HEK293 (cell line): ENCODE measurements around the gene BEND4.

Experiments
- CTCF ChIA-PET: fragments of 350-600 bp; formaldehyde crosslinking; extraction: SDS; loops from one replicate; lab custom pipeline; 2021; ENCODE audit warnings: antibody characterized with exemption; lab: Yijun Ruan, JAX
- POLR2A ChIA-PET: fragments of 300-600 bp; formaldehyde crosslinking; extraction: SDS; loops from one replicate; lab custom pipeline; 2020; ENCODE audit warnings: antibody characterized with exemption, inconsistent platforms; lab: Yijun Ruan, JAX
- H3K27ac ChIP-seq: fragments of 200-500 bp; sonication (Bioruptor generic); 2 replicates; pipeline ENCODE4 v1.5.1; 2014; ENCODE audit warnings: low read depth, low read length, control low read depth, inconsistent platforms; ENCODE audit errors: extremely low read depth
- H3K36me3 ChIP-seq, 2 experiments: fragments of 200-500 bp in 1 of 2; sonication (Bioruptor generic) in 1 of 2; 1 replicate in 1 of 2; 2 replicates in 1 of 2; pipeline ENCODE4 v1.5.1; 2014 to 2017; ENCODE audit warnings: inconsistent platforms in 2 of 2, low read length in 2 of 2; ENCODE audit not compliant: control insufficient read depth in 2 of 2, insufficient read depth in 1 of 2
- H3K4me1 ChIP-seq: fragments of 200-500 bp; sonication (Bioruptor generic); 2 replicates; pipeline ENCODE4 v1.5.1; 2014; ENCODE audit warnings: mild to moderate bottlenecking, low read length, inconsistent platforms; ENCODE audit not compliant: control insufficient read depth, insufficient read depth
- H3K4me3 ChIP-seq: 2 replicates; pipeline ENCODE4 v1.5.1; 2011; ENCODE audit warnings: low read depth, mild to moderate bottlenecking, control low read depth, low read length, moderate library complexity
- H3K9me3 ChIP-seq: fragments of 200-500 bp; sonication (Bioruptor generic); 2 replicates; pipeline ENCODE4 v1.5.1; 2014; ENCODE audit warnings: low read depth, low read length, inconsistent platforms; ENCODE audit not compliant: control insufficient read depth, insufficient read depth
- EGR2 ChIP-seq: fragments of 450-650 bp; formaldehyde crosslinking; IDR thresholded peaks from 2 replicates; pipeline ENCODE4 v1.5.1; 2016; ENCODE audit warnings: low read depth, missing biosample characterization, missing genetic modification characterization
- KLF16 ChIP-seq: fragments of 450-650 bp; formaldehyde crosslinking; IDR thresholded peaks from 2 replicates; pipeline ENCODE4 v1.5.1; 2017; ENCODE audit warnings: missing biosample characterization, missing genetic modification characterization
- OVOL3 ChIP-seq: fragments of 450-650 bp; formaldehyde crosslinking; IDR thresholded peaks from 2 replicates; pipeline ENCODE4 v1.5.1; 2016; ENCODE audit warnings: missing biosample characterization, missing genetic modification characterization
- PRDM1 ChIP-seq: fragments of 450-650 bp; formaldehyde crosslinking; IDR thresholded peaks from 2 replicates; pipeline ENCODE4; 2016; ENCODE audit warnings: missing biosample characterization, missing genetic modification characterization
- SCRT2 ChIP-seq: fragments of 450-650 bp; formaldehyde crosslinking; IDR thresholded peaks from 2 replicates; pipeline ENCODE4 v1.5.1; 2016; ENCODE audit warnings: missing biosample characterization, missing genetic modification characterization
- SETDB1 ChIP-seq: IDR thresholded peaks from one replicate; pipeline ENCODE4 v1.6.1; 2017; ENCODE audit warnings: mild to moderate bottlenecking, low read length, moderate library complexity, mixed read lengths; ENCODE audit not compliant: insufficient read length
- TCF7L2 ChIP-seq: IDR thresholded peaks from 2 replicates; pipeline ENCODE4 v1.6.1; 2011; ENCODE audit warnings: low read depth, mild to moderate bottlenecking, inconsistent platforms, low read length, moderate library complexity, borderline replicate concordance
- ZBTB17 ChIP-seq: fragments of 450-650 bp; formaldehyde crosslinking; IDR thresholded peaks from 2 replicates; pipeline ENCODE4 v1.5.1; 2016; ENCODE audit warnings: missing biosample characterization, missing genetic modification characterization
- ZFHX2 ChIP-seq: fragments of 450-650 bp; formaldehyde crosslinking; conservative IDR thresholded peaks from 2 replicates; pipeline ENCODE4 v1.5.1; 2016; ENCODE audit warnings: missing biosample characterization, missing genetic modification characterization
- ZFP41 ChIP-seq: fragments of 450-650 bp; formaldehyde crosslinking; IDR thresholded peaks from 2 replicates; pipeline ENCODE4 v1.5.1; 2016; ENCODE audit warnings: missing biosample characterization, missing genetic modification characterization, borderline replicate concordance
- ZNF114 ChIP-seq: fragments of 450-650 bp; formaldehyde crosslinking; IDR thresholded peaks from 2 replicates; pipeline ENCODE4 v1.5.0; 2017; ENCODE audit warnings: missing biosample characterization, missing genetic modification characterization
- ZNF16 ChIP-seq: fragments of 450-650 bp; formaldehyde crosslinking; IDR thresholded peaks from 2 replicates; pipeline ENCODE4 v1.5.1; 2016; ENCODE audit warnings: low read depth, missing biosample characterization, missing genetic modification characterization
- ZNF2 ChIP-seq: fragments of 450-650 bp; formaldehyde crosslinking; IDR thresholded peaks from 2 replicates; pipeline ENCODE4 v1.5.1; 2016; ENCODE audit warnings: missing biosample characterization, missing genetic modification characterization
- ZNF239 ChIP-seq: fragments of 450-650 bp; formaldehyde crosslinking; IDR thresholded peaks from 2 replicates; pipeline ENCODE4 v1.5.1; 2016; ENCODE audit warnings: missing biosample characterization, missing genetic modification characterization
- ZNF24 ChIP-seq: fragments of 450-650 bp; formaldehyde crosslinking; IDR thresholded peaks from 2 replicates; pipeline ENCODE4 v1.5.1; 2016; ENCODE audit warnings: missing biosample characterization, missing genetic modification characterization
- ZNF280C ChIP-seq: fragments of 450-650 bp; formaldehyde crosslinking; IDR thresholded peaks from 2 replicates; pipeline ENCODE4 v1.5.1; 2016; ENCODE audit warnings: missing biosample characterization, missing genetic modification characterization
- ZNF302 ChIP-seq: fragments of 450-650 bp; formaldehyde crosslinking; IDR thresholded peaks from 2 replicates; pipeline ENCODE4 v1.5.1; 2016; ENCODE audit warnings: missing biosample characterization, missing genetic modification characterization, low read depth
- ZNF335 ChIP-seq: fragments of 450-650 bp; formaldehyde crosslinking; conservative IDR thresholded peaks from 2 replicates; pipeline ENCODE4 v1.5.1; 2016; ENCODE audit warnings: missing biosample characterization, missing genetic modification characterization
- ZNF510 ChIP-seq: fragments of 450-650 bp; formaldehyde crosslinking; IDR thresholded peaks from 2 replicates; pipeline ENCODE4 v1.5.1; 2018; ENCODE audit warnings: mild to moderate bottlenecking, missing genetic modification characterization, missing biosample characterization; ENCODE audit not compliant: insufficient replicate concordance
- ZNF596 ChIP-seq: fragments of 450-650 bp; IDR thresholded peaks from 2 replicates; pipeline ENCODE4 v1.5.0; 2018; ENCODE audit warnings: missing biosample characterization, mild to moderate bottlenecking, missing genetic modification characterization, moderate library complexity
- ZNF623 ChIP-seq: fragments of 450-650 bp; formaldehyde crosslinking; IDR thresholded peaks from 2 replicates; pipeline ENCODE4 v1.5.1; 2016; ENCODE audit warnings: missing biosample characterization, missing genetic modification characterization
- ZNF830 ChIP-seq: fragments of 450-650 bp; IDR thresholded peaks from 2 replicates; pipeline ENCODE4 v1.5.0; 2018; ENCODE audit warnings: missing biosample characterization, missing genetic modification characterization, low read depth, mild to moderate bottlenecking, moderate library complexity
- ZNF843 ChIP-seq: fragments of 450-650 bp; formaldehyde crosslinking; IDR thresholded peaks from 2 replicates; pipeline ENCODE4 v1.5.1; 2016; ENCODE audit warnings: missing biosample characterization, missing genetic modification characterization
- TF ChIP-seq, protein P1 (sequence below): fragments of 450-650 bp; formaldehyde crosslinking; IDR thresholded peaks from 2 replicates; pipeline ENCODE4 v1.5.1; 2016; ENCODE audit warnings: missing biosample characterization, missing genetic modification characterization
- TF ChIP-seq, protein P2 (sequence below): fragments of 450-650 bp; formaldehyde crosslinking; IDR thresholded peaks from 2 replicates; pipeline ENCODE4 v1.5.0; 2017; ENCODE audit warnings: missing biosample characterization, missing genetic modification characterization, borderline replicate concordance
- TF ChIP-seq, protein P3 (sequence below): fragments of 450-650 bp; formaldehyde crosslinking; IDR thresholded peaks from 2 replicates; pipeline ENCODE4 v1.5.1; 2016; ENCODE audit warnings: missing biosample characterization, missing genetic modification characterization, borderline replicate concordance

The BEND4 gene

DNA sequence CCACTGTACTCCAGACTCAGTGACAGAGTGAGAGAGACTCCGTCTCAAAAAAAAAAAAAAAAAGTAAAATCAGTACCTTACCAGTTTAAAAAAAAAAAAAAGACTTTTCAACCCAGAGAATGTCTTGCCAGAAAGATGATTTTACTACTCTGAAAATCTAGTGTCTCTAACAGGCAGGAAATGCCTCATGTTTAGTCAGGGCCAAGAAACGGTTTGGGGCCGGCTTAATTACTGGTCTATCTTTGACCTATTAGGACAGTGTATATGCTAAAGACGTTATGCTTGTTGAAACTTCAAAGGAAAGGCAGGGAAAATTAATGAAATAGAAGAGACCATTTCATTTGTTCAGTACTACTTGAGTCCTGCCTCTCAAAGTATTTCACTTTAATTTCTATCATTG lies 9.9 kb downstream of the BEND4 start:
- CTCF ChIA-PET, result no interaction called here

GRCh38 chr4:42136371-42136770 lies 16.1 kb downstream of the BEND4 start:
- no peaks in the 10 kb centered on the region for H3K4me1 ChIP-seq
- H3K4me3 ChIP-seq, result no peak overlapping the region
- ChIA-PET POLR2A (no interaction called here), CTCF (no interaction called here)
- H3K27ac ChIP-seq, result no peak overlapping the region
- H3K9me3 ChIP-seq, result no peaks in the 10 kb centered on the region
- TF ChIP-seq ZNF335 (tag by site-specific recombination), result no peak
- TF ChIP-seq ZNF239, result no peak
- TF ChIP-seq, protein P1, sequence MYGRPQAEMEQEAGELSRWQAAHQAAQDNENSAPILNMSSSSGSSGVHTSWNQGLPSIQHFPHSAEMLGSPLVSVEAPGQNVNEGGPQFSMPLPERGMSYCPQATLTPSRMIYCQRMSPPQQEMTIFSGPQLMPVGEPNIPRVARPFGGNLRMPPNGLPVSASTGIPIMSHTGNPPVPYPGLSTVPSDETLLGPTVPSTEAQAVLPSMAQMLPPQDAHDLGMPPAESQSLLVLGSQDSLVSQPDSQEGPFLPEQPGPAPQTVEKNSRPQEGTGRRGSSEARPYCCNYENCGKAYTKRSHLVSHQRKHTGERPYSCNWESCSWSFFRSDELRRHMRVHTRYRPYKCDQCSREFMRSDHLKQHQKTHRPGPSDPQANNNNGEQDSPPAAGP (tag by site-specific recombination), result no peak
- TF ChIP-seq, protein P2, sequence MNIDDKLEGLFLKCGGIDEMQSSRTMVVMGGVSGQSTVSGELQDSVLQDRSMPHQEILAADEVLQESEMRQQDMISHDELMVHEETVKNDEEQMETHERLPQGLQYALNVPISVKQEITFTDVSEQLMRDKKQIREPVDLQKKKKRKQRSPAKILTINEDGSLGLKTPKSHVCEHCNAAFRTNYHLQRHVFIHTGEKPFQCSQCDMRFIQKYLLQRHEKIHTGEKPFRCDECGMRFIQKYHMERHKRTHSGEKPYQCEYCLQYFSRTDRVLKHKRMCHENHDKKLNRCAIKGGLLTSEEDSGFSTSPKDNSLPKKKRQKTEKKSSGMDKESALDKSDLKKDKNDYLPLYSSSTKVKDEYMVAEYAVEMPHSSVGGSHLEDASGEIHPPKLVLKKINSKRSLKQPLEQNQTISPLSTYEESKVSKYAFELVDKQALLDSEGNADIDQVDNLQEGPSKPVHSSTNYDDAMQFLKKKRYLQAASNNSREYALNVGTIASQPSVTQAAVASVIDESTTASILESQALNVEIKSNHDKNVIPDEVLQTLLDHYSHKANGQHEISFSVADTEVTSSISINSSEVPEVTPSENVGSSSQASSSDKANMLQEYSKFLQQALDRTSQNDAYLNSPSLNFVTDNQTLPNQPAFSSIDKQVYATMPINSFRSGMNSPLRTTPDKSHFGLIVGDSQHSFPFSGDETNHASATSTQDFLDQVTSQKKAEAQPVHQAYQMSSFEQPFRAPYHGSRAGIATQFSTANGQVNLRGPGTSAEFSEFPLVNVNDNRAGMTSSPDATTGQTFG (tag by site-specific recombination), result no peak
- no peak for TF ChIP-seq ZNF280C (tag by site-specific recombination)
- no peak for TF ChIP-seq OVOL3 (tag by site-specific recombination)
- TF ChIP-seq PRDM1 (tag by site-specific recombination), result no peak
- no peak for TF ChIP-seq ZNF302 (tag by site-specific recombination)
- TF ChIP-seq ZNF510 (tag by site-specific recombination), result no peak
- no peak for TF ChIP-seq SETDB1
- TF ChIP-seq ZNF114 (tag by site-specific recombination), result no peak
- no peak for TF ChIP-seq ZNF843 (tag by site-specific recombination)
- TF ChIP-seq ZNF596 (tag by site-specific recombination), result no peak
- no peak for TF ChIP-seq ZFHX2 (tag by site-specific recombination)
- no peak for TF ChIP-seq ZNF24 (tag by site-specific recombination)
- peaks cover 0 to 31% of the 10 kb centered on the region in 2 experiments; a peak in 1 of 3 replicates for H3K36me3 ChIP-seq

More for the DNA sequence above, 9.9 kb downstream of the BEND4 start:
- TF ChIP-seq ZNF16 (tag by site-specific recombination), result no peak
- no peaks in the 10 kb centered on the region for H3K4me1 ChIP-seq
- POLR2A ChIA-PET, result no interaction called here
- H3K27ac ChIP-seq, result no peak overlapping the region
- no peak overlapping the region for H3K4me3 ChIP-seq
- peaks cover 0 to 33% of the 10 kb centered on the region in 2 experiments; a peak in 2 of 3 replicates for H3K36me3 ChIP-seq
- H3K9me3 ChIP-seq, result no peaks in the 10 kb centered on the region

DNA sequence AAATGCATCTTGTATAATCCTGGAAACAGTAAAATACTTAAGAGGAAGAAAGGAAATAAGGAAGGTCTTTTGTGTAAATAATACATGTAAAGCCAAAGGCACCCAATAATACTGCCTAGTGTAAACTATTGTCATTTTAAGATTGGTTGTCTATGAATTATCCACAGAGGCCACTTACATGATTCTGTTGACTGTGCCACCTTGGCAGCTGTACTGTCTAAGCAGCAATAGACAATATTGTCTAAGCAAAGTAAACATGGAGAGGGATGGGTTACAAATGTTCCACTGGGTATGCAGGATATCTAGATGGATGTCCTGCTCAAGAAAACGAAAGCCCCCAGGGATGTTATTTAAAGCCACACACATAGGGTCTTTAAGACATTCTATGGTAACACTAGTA lies 19.4 kb downstream of the BEND4 start:
- Histone ChIP-seq H3K9me3 (no peaks in the 10 kb centered on the region), H3K4me3 (no peak overlapping the region), H3K27ac (no peak overlapping the region), H3K4me1 (no peaks in the 10 kb centered on the region), H3K36me3 (peaks cover 0 to 13% of the 10 kb centered on the region in 2 experiments; a peak in 1 of 3 replicates)
- CTCF ChIA-PET, result no interaction called here
- POLR2A ChIA-PET, result no interaction called here
- no peak for TF ChIP-seq KLF16 (tag by site-specific recombination)
- TF ChIP-seq SCRT2 (tag by site-specific recombination), result no peak
- TF ChIP-seq ZBTB17 (tag by site-specific recombination), result no peak
- no peak for TF ChIP-seq ZNF623 (tag by site-specific recombination)
- no peak for TF ChIP-seq EGR2 (tag by site-specific recombination)
- no peak for TF ChIP-seq ZNF830 (tag by site-specific recombination)
- no peak for TF ChIP-seq TCF7L2
- TF ChIP-seq ZFP41 (tag by site-specific recombination), result no peak
- TF ChIP-seq ZNF2 (tag by site-specific recombination), result no peak
- TF ChIP-seq, protein P3, sequence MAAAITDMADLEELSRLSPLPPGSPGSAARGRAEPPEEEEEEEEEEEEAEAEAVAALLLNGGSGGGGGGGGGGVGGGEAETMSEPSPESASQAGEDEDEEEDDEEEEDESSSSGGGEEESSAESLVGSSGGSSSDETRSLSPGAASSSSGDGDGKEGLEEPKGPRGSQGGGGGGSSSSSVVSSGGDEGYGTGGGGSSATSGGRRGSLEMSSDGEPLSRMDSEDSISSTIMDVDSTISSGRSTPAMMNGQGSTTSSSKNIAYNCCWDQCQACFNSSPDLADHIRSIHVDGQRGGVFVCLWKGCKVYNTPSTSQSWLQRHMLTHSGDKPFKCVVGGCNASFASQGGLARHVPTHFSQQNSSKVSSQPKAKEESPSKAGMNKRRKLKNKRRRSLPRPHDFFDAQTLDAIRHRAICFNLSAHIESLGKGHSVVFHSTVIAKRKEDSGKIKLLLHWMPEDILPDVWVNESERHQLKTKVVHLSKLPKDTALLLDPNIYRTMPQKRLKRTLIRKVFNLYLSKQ (tag by site-specific recombination), result no peak
